Stimulated activated naive CD8-positive, alpha-beta T cell treated with anti-CD3 and anti-CD28 coated beads, Interleukin-15, Interleukin-2, amounts not matched to agents 100 ng/mL and 50 ng/mL, for 24 hours (primary cell): ENCODE data around the gene OAT.

Experiments used
- H3K27ac Mint-ChIP-seq: one replicate; pipeline ENCODE4 v1.8.0; 2021; ENCODE audit warnings: mild to moderate bottlenecking, mixed read lengths
- H3K27me3 Mint-ChIP-seq: one replicate; pipeline ENCODE4 v1.8.0; 2021; ENCODE audit warnings: mixed read lengths
- H3K36me3 Mint-ChIP-seq: one replicate; pipeline ENCODE4 v1.8.0; 2021; ENCODE audit warnings: low read depth, mixed read lengths
- H3K4me1 Mint-ChIP-seq: one replicate; pipeline ENCODE4 v1.8.0; 2021; ENCODE audit warnings: low read depth, mixed read lengths
- H3K4me3 Mint-ChIP-seq: one replicate; pipeline ENCODE4 v1.8.0; 2021; ENCODE audit warnings: mild to moderate bottlenecking, mixed read lengths
- H3K9me3 Mint-ChIP-seq: one replicate; pipeline ENCODE4 v1.8.0; 2021; ENCODE audit warnings: mixed read lengths

OAT gene

GRCh38 chr10:124349231-124349995 lies 69.3 kb downstream of the OAT start:
- H3K27ac Mint-ChIP-seq = no peak overlapping the region
- H3K4me1 Mint-ChIP-seq = peaks cover 4% of the 10 kb centered on the region
- H3K36me3 Mint-ChIP-seq = no peaks in the 10 kb centered on the region
- H3K4me3 Mint-ChIP-seq = no peak overlapping the region
- no peaks in the 10 kb centered on the region for H3K9me3 Mint-ChIP-seq
- H3K27me3 Mint-ChIP-seq = no peaks in the 10 kb centered on the region

GRCh38 chr10:124348801-124349200 lies 69.9 kb downstream of the OAT start:
- Mint-ChIP-seq H3K4me3 (no peak overlapping the region), H3K4me1 (no peaks in the 10 kb centered on the region), H3K27ac (no peak overlapping the region), H3K9me3 (no peaks in the 10 kb centered on the region), H3K27me3 (no peaks in the 10 kb centered on the region), H3K36me3 (no peaks in the 10 kb centered on the region)

GRCh38 chr10:124347956-124348355 lies 70.8 kb downstream of the OAT start:
- no peaks in the 10 kb centered on the region for H3K9me3 Mint-ChIP-seq
- H3K4me3 Mint-ChIP-seq = no peak overlapping the region
- no peaks in the 10 kb centered on the region for H3K36me3 Mint-ChIP-seq
- no peak overlapping the region for H3K27ac Mint-ChIP-seq
- no peaks in the 10 kb centered on the region for H3K27me3 Mint-ChIP-seq
- H3K4me1 Mint-ChIP-seq = peaks cover 2% of the 10 kb centered on the region
